IPS-20b (cell line): ENCODE results near the gene NOL6.
"Not testable (repeated sequence)": the region's sequence is repeated elsewhere in the genome, so short reads cannot be mapped to it uniquely, and the experiment has no call there.

Experiments used
- H3K27ac ChIP-seq: one replicate; pipeline ENCODE4 v1.5.1; 2013; ENCODE audit warnings: low read length
- H3K27me3 ChIP-seq: 2 replicates; pipeline ENCODE4 v1.6.1; 2013; ENCODE audit warnings: mild to moderate bottlenecking, low read length, inconsistent platforms; ENCODE audit not compliant: insufficient read depth
- H3K36me3 ChIP-seq: 2 replicates; pipeline ENCODE4 v1.6.1; 2013; ENCODE audit warnings: low read depth, mild to moderate bottlenecking, inconsistent platforms, low read length, moderate library complexity; ENCODE audit not compliant: insufficient read depth
- H3K4me1 ChIP-seq: 2 replicates; pipeline ENCODE4 v1.6.1; 2013; ENCODE audit warnings: mild to moderate bottlenecking, control low read depth, inconsistent platforms, low read length, moderate library complexity; ENCODE audit not compliant: insufficient read depth
- H3K4me3 ChIP-seq: 2 replicates; pipeline ENCODE4 v1.5.1; 2013; ENCODE audit warnings: mild to moderate bottlenecking, low read length, inconsistent platforms
- H3K9ac ChIP-seq: 2 replicates; pipeline ENCODE4 v1.6.1; 2013; ENCODE audit warnings: low read depth, mild to moderate bottlenecking, inconsistent platforms, low read length, moderate library complexity
- H3K9me3 ChIP-seq: 2 replicates; pipeline ENCODE4 v1.6.1; 2013; ENCODE audit warnings: mild to moderate bottlenecking, low read depth, low read length, inconsistent platforms; ENCODE audit not compliant: insufficient read depth

Gene NOL6

DNA sequence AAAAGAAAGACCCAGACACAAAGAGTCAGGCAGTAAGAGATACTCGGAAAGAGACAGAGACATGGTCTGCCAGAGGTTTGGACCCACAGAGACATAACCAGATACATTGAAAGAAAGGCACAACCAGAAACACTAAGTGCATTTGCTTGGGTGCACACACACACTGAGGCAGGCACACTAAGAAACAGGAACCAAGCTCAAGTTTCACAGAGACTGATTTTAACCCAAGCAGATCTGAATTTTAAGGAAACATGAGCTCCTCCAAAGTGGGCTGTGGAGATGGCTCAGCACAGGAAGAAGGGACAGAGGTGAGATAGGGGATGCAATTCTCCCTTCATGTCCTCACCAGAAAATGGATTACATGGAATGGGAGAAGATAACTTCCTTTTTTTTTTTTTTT lies 35.8 kb downstream of the NOL6 start:
- Histone ChIP-seq H3K27me3 (no peaks in the 10 kb centered on the region), H3K27ac (no peak overlapping the region), H3K4me3 (no peak overlapping the region), H3K9me3 (no peaks in the 10 kb centered on the region), H3K4me1 (no peaks in the 10 kb centered on the region), H3K36me3 (no peaks in the 10 kb centered on the region), H3K9ac (no peak overlapping the region)

DNA sequence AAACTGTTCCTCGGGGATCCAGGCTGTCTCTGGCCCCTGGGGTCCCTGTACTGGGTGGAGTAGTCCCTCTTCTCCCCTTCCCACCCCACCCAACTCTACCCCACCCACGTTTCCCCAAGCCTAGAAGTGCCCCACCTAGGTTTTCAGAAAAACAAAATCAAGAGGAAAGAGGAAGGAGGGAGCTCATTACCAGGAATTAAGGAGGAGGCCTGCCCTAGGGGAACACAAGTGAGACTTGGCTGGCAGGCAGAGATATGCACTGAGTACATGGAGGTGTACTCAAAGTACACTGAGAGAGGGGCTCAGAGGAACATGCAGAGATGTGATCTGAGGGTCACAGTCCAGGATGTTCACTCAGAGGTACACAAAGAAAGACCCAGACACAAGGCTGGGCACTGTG lies 36.5 kb downstream of the NOL6 start:
- Histone ChIP-seq H3K9ac (no peak overlapping the region), H3K27ac (no peak overlapping the region), H3K36me3 (no peaks in the 10 kb centered on the region), H3K4me1 (no peaks in the 10 kb centered on the region), H3K4me3 (no peak overlapping the region), H3K27me3 (no peaks in the 10 kb centered on the region), H3K9me3 (no peaks in the 10 kb centered on the region)

DNA sequence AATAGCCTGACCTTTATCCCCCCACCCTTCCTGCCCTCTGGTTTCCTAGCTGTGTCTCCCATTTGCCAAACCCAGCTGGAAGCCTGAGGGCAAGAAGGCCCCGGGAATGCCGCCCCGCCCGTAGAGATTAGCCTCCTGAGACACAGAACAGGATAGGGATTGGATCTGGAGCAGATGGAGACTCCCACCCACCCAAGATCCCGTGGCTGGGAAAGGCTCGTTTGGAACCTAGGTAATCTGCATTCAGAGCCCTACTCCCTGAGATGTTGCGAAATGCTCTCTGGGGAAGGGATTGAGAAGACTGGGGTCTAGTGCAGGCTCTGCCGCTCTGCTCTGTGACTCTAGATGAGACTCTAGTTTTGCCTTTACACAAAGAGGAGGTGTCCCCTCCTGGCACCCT lies 37.3 kb downstream of the NOL6 start:
- Histone ChIP-seq H3K9me3 (no peaks in the 10 kb centered on the region), H3K4me1 (no peaks in the 10 kb centered on the region), H3K36me3 (no peaks in the 10 kb centered on the region), H3K9ac (no peak overlapping the region), H3K4me3 (no peak overlapping the region), H3K27ac (no peak overlapping the region), H3K27me3 (no peaks in the 10 kb centered on the region)

DNA sequence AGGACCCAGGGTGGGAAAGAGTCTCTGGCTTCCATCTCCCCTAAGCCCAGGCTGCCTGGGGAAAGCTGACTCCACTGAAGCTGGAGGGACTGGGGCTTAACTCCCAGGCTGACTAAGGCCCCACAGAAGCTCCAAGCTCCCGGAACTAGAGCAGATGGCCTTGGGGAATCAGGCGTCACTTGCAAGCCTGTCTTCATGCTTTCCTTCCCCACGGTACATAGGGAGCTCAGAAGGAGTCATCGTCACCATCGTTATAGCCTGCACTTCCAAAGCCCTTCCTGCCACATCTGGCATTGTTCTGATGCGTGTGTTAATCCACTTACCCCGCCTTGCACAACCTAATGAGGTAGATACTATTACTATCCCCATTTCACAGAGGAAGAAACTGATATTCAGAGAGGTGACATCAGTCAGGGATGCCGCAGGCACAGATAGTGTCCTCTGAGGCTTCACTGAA lies 37.9 kb downstream of the NOL6 start:
- no peak overlapping the region for H3K9ac ChIP-seq
- H3K27ac ChIP-seq = no peak overlapping the region
- H3K9me3 ChIP-seq = no peaks in the 10 kb centered on the region
- no peak overlapping the region for H3K4me3 ChIP-seq
- no peaks in the 10 kb centered on the region for H3K27me3 ChIP-seq
- no peaks in the 10 kb centered on the region for H3K4me1 ChIP-seq
- H3K36me3 ChIP-seq = no peaks in the 10 kb centered on the region

DNA sequence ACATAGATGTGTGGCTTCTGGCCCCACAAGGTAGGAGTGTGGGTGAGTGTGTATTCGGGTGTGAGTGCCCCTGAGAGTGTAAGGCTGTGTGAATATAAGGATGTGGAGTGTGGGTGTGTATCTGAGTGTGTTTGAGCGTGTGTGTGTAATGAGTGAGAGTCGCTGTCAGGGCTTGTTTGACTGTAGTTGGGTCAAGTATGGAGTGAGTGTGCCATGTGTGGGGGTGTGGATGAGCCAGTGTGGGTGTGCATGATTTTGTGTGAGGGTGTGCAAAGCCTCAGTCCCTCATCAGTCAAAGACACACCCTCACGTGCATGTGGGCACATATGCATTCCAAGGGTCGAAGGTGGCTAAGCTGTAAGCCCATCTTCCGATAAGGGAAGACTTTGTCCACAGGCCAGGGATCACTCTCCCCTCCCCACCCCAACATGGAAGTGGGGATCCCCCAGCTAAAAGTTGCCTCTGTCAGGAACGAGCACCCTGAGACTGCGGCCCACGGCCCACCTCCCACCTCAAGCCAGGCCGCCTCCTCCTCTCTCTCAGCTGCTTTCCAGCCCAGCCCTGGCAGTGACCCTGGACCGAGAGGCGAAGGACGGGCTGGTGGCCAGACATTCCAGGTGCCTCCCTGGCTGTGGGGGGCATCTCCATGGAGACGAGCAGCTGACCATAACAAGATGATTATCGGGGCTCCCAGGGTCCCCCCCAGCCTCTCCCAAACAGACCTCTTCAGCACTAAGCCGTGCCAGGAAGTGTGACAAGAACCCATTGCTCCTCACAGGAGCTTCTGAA lies 39.2 kb downstream of the NOL6 start:
- Histone ChIP-seq H3K36me3 (no peaks in the 10 kb centered on the region), H3K9ac (no peak overlapping the region), H3K4me3 (no peak overlapping the region), H3K4me1 (no peaks in the 10 kb centered on the region), H3K9me3 (no peaks in the 10 kb centered on the region), H3K27me3 (no peaks in the 10 kb centered on the region), H3K27ac (no peak overlapping the region)

DNA sequence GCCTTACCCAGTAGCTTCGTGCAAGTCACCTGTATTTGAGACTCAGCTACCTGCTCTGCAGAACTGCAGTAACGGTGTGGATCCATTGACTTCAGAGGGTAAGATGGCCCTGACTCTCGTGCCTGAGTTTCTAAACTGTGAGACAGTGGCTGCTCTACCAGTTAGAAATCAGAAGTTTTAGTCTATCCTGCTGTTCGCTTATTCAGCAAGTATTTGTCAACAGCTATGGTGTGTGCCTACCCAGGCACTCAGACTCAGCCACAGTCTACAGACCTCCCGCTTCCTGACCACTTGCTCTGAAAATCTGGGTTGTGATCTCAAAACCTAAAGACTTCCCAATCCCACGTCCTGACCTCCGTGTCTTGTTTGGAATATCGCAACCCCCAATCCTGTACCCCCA lies 39.9 kb downstream of the NOL6 start:
- Histone ChIP-seq H3K9me3 (no peaks in the 10 kb centered on the region), H3K27ac (no peak overlapping the region), H3K4me3 (no peak overlapping the region), H3K9ac (no peak overlapping the region), H3K36me3 (no peaks in the 10 kb centered on the region), H3K27me3 (no peaks in the 10 kb centered on the region), H3K4me1 (no peaks in the 10 kb centered on the region)

DNA sequence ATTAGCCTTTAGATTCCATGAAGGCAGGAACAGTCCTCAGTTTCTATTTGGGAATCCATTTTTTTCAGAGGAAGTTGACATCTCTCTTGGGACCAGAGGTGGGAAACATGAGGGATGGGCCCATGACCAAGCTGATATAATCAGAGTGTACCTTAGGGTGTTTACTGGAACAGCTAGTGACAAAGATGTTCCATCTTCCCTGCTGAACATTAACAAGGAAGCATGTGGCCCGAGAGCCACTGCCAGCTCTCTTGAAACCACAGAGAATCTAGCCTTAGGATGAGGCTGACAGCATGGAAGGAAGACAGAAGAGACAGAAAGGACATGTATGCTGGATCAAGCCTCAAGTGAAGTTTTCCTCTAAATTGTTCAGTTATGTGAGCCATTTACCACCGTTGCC lies 42.3 kb downstream of the NOL6 start:
- no peaks in the 10 kb centered on the region for H3K9me3 ChIP-seq
- no peak overlapping the region for H3K27ac ChIP-seq
- H3K36me3 ChIP-seq = no peaks in the 10 kb centered on the region
- H3K27me3 ChIP-seq = no peaks in the 10 kb centered on the region
- no peak overlapping the region for H3K9ac ChIP-seq
- H3K4me3 ChIP-seq = no peak overlapping the region
- H3K4me1 ChIP-seq = no peaks in the 10 kb centered on the region

GRCh38 chr9:33430942-33431341 lies 42.8 kb downstream of the NOL6 start:
- Histone ChIP-seq H3K27ac (no peak overlapping the region), H3K9me3 (no peaks in the 10 kb centered on the region), H3K36me3 (no peaks in the 10 kb centered on the region), H3K9ac (no peak overlapping the region), H3K4me1 (no peaks in the 10 kb centered on the region), H3K4me3 (no peak overlapping the region), H3K27me3 (no peaks in the 10 kb centered on the region)

DNA sequence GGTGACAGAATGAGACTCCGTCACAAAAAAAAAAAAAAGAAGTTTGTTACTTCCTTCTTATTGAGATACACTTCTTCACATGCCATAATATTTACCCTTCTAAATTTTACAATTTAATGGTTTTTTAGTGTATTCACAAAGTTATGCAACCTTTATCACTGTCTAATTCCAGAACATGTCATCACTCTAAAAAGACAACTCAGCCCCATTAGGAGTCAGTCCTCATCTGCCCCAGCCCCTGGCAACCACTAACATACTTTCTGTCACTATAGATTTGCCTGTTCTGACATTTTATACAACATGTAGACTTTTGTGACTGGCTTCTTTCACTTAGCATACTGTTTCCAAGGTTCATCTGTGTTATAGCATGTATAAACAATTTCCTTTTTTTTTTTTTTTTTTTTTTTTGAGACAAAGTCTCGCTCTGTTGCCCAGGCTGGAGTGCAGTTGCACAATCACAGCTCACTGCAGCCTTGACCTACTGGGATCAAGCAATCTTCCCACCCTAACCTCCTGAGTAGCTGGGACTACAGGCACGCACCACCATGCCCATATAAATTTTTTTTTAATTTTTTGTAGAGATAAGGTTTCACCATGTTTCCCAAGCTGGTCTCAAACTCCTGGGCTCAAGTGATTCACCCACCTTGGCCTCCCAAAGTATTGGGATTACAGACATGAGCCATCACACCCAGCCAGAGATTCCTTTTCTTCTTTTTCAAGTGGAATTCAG lies 44.3 kb downstream of the NOL6 start:
- H3K4me1 ChIP-seq = no peaks in the 10 kb centered on the region
- no peak overlapping the region for H3K27ac ChIP-seq
- no peak overlapping the region for H3K4me3 ChIP-seq
- H3K9ac ChIP-seq = no peak overlapping the region
- H3K9me3 ChIP-seq = no peaks in the 10 kb centered on the region
- H3K27me3 ChIP-seq = no peaks in the 10 kb centered on the region
- no peaks in the 10 kb centered on the region for H3K36me3 ChIP-seq

- Histone ChIP-seq H3K27me3 (no peaks in the 10 kb centered on the region), H3K27ac (no peak overlapping the region), H3K9ac (no peak overlapping the region), H3K9me3 (no peaks in the 10 kb centered on the region), H3K4me1 (no peaks in the 10 kb centered on the region), H3K36me3 (no peaks in the 10 kb centered on the region), H3K4me3 (no peak overlapping the region)
These were observed 46.9 kb downstream of the NOL6 start for GRCh38 chr9:33426843-33427293.

- H3K4me3 ChIP-seq = no peak overlapping the region
- no peak overlapping the region for H3K9ac ChIP-seq
- H3K36me3 ChIP-seq = no peaks in the 10 kb centered on the region
- no peaks in the 10 kb centered on the region for H3K27me3 ChIP-seq
- no peaks in the 10 kb centered on the region for H3K4me1 ChIP-seq
- H3K9me3 ChIP-seq = no peaks in the 10 kb centered on the region
- no peak overlapping the region for H3K27ac ChIP-seq
These were observed 48.6 kb downstream of the NOL6 start for GRCh38 chr9:33425128-33425533.

GRCh38 chr9:33424492-33424891 lies 49.2 kb downstream of the NOL6 start:
- not testable (repeated sequence) for H3K36me3 ChIP-seq, H3K9ac ChIP-seq, H3K27ac ChIP-seq, H3K27me3 ChIP-seq, H3K4me3 ChIP-seq, H3K9me3 ChIP-seq, H3K4me1 ChIP-seq
